Limb (tissue), 2 donors: ENCODE results near the gene IL34.
"Not testable (repeated sequence)": the region's sequence is repeated elsewhere in the genome, so short reads cannot be mapped to it uniquely, and the experiment has no call there.

ENCODE experiments used
- DNase-seq, 2 donors: peaks; one replicate each; pipeline ENCODE4 v3.0.0-alpha.2; 2016; ENCODE audit errors: extremely low spot score in 2 of 2

IL34 gene

DNA sequence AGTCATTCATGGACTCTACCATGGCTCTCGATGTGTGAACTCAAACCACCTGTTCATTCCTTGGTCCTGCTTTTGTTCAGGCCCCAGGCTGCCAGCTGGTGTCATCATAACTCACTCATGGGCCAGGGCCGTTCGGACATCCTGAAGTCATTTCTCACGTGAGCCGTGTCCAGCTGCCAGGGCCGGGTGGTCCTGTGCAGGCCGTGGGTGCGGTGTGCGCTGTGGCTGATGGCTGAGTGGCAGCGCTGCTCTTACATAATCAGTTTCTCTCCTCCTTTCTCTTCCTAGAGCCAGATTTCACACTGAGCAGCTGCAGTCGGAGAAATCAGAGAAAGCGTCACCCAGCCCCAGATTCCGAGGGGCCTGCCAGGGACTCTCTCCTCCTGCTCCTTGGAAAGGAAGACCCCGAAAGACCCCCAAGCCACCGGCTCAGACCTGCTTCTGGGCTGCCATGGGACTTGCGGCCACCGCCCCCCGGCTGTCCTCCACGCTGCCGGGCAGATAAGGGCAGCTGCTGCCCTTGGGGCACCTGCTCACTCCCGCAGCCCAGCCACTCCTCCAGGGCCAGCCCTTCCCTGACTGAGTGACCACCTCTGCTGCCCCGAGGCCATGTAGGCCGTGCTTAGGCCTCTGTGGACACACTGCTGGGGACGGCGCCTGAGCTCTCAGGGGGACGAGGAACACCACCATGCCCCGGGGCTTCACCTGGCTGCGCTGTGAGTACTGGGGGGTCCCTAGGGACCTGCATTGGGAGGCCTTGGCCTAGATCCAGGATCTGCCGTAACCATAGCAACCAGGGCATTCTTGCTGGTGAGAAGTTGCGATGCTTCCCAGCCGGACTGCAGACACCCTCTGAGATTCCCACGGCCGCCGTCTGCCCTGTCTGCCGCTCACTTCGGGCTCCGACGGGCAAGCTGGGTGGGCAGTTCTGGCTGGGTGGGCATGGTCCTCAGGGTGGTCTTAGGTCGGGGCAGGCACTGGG is at the start of gene IL34:
TSS of gene IL34 (plus strand) at position 300 of the 982 bp plus-strand sequence. CDS start at position 689, 389 bp downstream.
- DNase-seq: peak; percentile 43 to 68

DNA sequence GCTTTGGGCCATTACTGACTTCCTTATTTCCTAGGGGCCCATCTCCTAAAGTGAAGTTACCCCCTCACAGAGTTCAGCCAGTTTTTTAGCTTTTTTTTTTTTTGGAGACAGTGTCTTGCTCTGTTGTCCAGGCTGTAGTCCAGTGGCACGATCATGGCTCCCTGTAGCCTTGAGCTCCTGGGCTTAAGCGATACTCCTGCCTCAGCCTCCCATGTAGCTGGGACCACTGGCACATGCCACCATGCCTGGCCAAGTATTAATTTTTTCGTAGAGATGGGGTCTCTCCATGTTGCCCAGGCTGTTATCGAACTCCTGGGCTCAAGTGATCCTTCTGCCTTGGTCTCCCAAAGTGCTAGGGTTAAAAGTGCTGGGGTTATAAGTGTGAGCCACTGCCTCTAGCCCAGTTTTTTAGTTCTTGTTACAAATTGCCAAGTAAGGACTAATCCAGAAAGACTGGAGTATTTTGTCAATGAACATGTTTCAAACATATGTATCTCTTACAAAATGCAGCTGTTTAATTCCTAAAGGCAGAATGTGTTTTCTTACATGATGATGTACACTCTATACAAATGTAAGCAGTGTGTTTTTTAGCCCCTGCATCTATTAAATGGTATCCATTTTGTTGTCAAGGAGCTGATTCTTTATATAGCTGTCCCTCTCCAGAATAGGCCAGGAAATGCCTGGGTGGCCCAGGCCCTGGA is 49.1 kb upstream of the IL34 start:
- peak in 1 of 2 donors; percentile 30 for DNase-seq

DNA sequence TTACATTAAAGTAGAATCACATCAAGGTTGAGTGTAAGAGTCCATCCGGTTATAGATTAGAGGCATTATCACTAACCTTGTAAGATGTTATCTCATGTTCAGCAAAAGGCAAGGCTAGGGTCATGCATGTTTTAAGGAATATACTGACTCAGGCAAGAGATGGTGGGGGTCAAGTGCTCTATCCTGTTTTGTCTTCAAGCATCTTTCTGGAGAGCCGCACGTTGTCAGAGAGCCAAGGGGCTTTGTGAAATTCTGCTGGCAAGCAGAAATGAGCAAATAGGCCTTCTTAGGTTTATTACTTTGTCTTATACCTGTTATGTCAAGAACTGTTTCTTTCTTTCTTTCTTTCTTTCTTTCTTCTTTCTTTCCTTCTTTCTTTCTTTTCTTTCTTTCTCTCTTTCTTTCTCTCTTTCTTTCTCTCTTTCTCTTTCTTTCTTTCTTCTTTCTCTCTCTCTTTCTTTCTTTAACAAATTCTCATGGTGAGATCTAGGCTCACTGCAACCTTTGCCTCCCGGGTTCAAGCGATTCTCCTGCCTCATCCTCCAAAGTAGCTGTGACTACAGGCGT is 47.3 kb upstream of the IL34 start:
- no peak for DNase-seq

DNA sequence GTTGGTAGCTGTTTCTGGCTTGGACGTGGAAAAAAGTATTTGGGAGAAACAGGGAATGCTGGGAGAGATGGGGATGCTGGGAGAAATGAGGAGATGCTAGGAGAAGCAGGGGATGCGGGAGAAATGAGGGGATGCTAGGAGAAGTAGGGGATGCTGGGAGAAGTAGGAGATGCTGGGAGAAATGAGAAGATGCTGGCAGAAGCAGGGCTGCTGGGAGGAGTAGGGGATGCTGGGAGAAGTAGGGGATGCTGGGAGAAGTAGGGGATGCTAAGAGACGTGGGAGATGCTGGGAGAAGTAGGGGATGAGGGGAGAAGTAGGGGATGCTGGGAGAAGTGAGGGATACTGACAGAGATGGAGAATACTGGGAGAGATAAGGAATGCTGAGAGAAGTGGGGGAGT is 45.6 kb upstream of the IL34 start:
- no peak for DNase-seq

DNA sequence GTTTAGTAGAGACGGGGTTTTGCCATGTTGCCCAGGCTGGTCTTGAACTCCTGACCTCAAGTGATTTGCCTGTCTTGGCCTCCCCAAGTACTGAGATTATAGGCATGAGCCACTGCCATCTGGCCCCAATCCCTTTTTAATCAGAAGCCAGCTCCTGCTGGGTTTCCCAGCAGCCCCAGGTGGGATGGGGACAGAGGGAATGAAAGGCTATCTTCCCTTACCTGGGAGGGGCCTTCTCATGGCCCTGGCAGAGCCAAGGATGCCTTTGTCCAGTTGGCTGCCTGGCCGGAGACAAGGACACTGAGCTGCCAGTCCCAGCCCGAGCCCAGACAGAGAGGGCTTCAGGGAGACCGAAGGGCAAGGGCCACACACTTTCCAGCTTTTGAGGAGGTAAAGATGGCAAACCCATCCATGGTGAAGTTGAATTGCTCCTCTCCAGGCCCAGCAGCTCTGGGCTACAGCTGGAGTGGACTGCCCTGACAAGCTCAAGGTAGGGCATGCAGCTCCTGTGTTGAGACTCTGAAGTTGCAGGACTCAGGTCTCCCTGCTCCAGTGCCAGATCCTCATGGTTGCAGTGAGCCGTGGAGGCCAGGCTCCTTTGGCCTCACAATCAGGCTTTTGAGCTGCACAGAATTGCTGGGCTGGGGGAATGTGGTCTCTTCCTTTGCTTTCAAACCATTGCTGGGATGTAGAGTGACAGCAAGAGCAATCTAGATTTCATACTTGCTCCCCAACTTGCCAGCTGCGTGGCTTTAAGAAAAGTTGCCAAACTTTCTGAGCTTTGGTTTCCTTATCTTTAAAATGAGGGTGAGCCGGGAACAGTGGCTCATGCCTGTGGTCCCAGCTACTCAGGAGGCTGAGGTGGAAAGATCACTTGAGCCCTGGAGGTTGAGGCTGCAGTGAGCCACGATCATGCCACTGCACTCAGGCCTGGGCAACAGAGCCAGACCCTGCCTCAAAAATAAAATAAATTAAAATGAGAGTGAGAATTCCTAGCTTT is 44.5 kb upstream of the IL34 start:
- DNase-seq: no peak

DNA sequence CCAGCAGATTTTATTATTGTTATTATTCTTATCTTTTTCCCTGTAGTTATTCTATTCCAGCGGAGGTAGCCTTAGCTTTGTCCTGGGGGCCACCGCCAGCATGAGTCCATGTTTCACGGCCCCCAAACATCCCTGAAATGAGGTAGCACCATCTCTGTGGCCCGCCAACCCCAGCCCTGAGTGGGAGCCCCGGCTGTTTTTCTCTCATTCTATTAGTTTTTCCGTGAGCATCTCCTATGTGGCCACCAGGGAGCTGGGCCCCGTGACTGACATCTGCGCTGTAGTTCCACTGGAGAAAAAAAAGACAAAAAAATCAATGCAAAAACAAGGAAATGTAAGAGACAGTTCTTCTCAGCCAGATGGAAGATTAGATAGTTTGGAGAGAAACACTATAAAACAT is 43.5 kb upstream of the IL34 start:
- no peak for DNase-seq

DNA sequence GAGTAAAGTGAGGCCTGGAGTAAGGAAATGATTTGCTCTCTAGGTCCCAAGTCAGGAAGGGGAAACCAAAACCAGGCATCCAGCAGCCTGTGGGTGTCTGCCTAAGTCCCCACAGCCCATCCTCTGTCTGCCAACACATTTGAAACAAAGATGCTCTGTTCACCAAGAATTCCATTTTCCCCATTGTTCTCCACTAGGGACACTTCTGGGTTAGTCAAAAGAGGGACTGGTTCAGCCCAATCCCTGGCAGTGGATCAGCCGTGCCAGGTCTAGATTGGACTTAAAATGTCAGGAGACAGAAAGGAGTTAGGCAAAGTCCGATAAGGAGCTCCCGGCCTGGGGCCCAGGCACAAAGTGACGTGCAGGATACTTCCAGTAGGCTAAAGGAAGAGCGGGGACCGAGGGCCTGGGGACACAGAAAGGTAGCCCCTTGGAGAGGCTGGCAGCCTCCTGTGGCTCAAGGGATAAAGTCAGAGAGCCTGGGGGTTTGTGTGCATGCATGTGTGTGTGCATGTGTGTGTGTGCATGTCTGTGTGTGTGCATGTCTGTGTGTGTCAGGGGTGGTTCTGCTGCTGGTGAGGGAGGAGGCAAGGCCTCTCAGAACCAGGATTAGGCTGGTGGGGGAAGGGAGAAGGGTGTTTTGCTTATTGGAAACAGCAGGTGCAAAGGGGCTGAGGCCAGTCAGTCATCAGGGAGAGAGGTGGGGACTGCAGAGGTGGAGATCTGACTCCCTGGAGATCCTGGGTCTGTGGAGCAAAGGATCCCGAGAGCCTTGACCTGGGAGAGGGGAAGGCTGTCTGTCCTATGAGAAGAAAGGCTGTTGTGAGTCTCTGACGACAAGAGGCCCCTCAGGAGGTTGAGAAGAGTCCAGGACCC is 41.7 kb upstream of the IL34 start:
- no peak for DNase-seq

DNA sequence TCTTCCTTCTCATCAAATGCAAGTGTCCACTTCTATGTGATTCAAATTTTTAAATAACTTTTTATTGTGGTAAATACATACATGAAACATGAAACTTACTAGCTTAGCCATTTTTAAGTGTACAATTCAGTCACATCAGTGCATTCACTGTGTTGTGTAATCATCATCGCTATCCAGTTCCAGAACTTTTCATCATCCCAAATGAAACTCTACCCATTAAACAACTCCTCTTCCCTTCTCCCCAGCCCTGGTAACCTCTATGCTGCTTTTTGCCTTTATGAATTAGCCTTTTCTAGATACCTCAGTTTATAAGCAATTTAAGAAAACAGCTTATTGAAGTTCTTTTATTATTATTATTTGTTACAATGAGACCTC is 41.1 kb upstream of the IL34 start:
- no peak for DNase-seq

DNA sequence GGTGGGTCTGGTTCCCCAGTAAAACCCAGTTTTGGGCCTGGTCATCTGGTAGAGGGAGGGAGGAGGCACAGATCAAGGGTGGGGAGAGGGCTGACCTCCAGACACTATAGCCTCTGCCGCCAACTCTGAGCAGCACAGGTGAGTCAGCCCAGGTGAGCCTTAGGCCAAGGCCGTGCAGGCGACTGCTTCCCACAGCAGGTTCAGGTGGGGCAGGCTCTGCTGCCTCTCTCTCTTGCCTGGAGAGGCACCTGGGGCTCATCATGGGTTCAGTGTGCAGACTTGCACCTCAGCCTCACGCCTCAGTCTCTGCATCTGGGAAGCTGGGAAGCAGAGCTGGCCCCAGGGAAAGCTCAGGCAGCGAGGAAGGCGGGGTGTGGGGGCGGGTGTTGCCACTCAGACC is 37.8 kb upstream of the IL34 start:
- no peak for DNase-seq

DNA sequence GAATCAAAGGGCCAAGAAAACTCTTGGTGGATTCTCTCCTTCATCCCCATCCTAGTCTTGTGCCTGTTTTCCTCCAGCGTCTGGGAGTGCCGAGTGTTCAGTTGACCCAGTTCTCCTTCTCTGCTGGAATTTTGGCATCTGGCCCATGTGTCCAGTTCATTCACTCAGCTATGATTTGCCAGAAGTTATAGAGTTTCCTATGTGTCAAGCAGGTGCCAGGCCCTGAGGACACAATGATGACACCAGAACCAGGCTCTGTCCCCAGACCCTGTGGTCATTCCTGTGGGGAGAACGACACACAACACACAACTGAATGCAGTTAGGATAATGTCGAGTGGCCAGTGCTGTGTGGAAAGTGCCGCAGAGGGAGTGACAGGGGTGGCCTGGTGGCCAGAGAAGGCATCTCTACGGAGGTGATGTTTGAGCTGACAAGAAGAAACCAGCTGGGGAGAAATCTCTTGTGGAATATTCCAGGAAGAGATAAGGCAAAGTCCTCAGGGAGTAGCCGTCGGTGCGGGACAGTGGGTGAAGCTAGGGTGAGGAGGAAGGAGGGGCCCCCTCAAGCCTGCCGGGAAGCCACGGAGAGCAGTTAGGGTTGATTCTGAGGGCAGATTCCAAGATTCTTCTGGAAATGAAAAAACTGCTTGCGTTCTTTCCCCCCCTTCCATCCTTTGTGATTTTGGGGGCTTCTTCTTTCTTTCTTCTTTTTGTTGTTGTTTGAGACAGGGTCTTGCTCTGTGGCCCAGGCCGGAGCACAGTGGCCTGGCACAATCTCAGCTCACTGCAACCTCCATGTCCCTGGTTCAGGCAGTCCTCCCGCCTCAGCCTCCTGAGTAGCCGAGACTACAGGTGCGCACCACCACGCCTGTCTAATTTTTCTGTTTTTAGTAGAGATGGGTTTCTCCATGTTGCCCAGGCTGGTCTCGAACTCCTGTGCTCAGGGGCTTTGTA is 35.8 kb upstream of the IL34 start:
- DNase-seq: no peak

DNA sequence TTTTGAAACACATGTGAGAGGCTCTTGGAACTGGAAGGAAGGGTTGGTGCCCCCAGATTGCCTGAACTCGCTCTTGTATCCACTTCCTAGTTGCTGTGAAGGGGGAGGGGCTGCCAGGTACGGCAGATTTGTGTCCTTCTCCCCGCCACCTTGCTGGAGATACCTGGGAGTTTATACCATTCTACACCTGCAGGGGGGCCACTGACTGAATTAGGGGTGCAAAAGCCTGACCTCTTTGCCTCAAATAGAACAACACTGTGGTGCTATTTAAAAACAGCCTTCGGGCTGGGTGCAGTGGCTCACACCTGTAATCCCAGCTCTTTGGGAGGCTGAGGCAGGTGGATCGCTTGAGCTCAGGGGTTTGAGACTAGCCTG is 35.1 kb upstream of the IL34 start:
- no peak for DNase-seq

DNA sequence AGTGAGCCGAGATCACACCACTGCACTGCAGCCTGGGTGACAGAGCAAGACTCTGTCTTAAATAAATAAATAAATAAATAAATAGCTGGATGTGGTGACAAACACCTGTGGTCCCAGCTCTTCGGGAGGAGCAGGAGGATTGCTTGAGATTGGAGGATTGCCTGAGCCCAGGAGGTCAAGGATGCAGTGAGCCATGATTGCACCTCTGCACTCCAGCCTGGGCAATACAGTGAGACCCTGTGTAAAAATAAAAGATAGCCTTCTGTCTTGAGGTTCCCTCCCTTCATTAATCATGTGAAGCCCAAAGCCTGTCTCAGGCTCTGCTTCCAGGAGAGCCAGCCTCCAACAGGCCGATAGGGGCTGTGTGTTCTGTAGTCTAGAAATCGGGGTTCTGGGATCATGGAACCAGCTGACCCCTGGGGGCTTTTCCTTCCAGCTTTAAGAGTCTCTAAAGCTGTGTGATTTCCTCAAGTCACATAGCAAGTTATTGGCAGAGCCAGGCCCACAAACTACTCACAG is 34.5 kb upstream of the IL34 start:
- no peak for DNase-seq

DNA sequence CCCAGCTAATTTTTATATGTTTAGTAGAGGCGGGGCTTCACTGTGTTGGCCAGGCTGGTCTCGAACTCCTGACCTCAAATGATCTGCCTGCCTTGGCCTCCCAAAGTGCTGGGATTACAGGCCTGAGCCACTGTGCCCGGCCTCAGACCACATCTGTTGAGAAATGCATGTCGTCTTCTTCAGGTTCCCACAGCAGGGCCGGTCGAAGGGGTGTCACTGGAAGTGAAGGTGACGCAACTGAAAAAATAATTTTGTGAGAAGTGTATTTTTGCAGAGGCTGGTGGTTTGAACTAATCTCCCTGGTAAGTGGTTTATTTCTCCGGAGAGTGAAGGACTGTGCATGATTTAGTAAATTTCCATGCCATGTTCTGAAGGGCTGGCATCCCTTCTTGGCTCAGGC is 33.4 kb upstream of the IL34 start:
- no peak for DNase-seq

DNA sequence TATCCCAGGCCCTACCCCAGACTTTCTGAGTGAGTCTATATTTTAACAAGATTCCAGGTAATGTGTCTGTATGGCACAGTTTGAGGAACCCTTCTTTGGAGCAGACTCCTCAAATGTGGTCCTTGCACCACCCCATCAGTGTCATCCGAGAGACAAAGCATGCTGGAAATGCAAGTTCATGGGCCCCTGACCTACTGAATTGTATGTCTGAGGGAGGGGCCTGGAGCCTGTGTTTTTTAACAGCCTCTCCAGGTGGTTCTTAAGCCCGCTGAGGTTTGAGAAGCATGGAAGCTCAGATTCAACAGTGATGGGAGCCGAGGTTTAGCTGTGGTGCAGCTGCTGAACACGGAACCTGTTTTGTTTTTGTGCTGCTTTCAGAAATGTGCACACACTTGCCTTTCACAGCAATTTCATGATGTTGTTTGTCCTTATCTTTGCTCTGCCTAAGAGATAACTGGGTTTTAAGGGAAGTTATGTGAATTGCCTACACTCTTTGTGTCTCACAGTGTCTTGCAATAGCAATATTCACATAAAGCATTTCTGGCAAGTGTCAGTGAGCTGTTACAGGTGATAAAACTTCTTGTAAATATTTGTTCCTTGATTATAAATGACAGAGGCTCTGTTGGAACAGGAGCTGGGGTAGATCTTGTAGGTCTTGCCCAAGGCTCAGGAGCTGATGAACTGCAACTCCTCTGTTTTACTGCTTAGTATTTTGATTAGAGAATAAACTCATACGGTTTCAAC is 32.0 kb upstream of the IL34 start:
- no peak for DNase-seq

DNA sequence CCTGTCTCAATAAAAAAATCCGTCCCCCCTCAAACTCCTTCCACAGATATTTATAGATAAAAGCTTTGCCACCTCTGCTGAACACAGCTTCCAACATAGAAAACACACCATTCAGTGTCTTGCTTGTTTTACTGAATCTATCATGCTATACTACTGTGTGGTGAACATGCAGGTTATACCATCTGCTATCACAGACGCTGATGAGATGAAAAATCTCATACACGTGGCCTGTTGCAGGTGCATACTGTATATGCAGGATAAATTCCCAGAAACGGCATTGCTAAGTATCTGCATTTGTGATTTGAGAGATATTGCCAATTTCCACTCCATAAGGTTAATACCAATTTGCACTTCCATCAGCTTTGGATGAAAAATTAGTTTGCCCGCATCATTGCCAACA is 30.4 kb upstream of the IL34 start:
- no peak for DNase-seq

DNA sequence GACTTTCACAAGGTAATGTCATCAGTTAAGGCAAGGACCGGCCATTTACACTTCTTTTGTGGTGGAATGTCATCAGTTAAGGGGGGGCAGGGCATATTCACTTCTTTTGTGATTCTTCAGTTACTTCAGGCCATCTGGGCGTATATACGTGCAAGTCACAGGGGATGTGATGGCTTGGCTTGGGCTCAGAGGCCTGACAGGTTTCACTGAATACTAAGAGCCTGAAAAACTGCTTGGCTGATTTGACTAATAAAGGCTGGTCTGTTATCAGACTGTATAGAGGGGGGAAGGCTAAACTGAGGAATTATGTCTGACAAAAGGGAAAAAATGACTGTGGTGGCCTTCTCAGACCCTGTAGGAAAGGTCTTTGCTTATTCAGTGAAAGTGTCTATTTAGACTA is 24.5 kb upstream of the IL34 start:
- DNase-seq: not testable (repeated sequence)

DNA sequence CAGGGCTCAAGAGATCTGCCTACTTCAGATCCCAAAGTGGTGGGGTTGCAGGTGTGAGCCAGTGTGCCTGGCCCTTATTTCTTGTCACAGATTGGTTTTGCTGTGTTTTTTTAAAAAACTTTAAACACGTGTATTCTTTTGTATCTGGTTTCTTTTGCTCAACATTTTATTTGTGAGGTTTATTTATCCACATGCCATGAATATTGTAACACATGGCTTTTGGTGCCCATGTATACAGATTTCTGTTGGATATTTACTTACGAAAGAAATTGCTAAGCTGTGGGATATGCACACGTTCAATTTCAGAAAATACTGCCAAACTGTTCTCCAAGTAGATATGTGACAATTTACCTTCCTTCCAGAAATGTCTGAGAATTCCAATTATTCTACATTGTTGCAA is 18.7 kb upstream of the IL34 start:
- DNase-seq: no peak
